K562 (cell line): ENCODE results near the gene COL6A2. TPM values are rescaled to one million over a fixed set of nuclear protein-coding genes. Genes with fewer than 3 reads are reported as not detected.

Experiments
- BRF1 ChIP-seq: IDR thresholded peaks from 3 replicates; pipeline ENCODE4 v1.6.1; 2011; ENCODE audit warnings: borderline replicate concordance, mild to moderate bottlenecking; ENCODE audit not compliant: insufficient read length; ENCODE audit errors: extremely low read depth
- FOXA1 ChIP-seq: fragments of 450-650 bp; IDR thresholded peaks from 2 replicates; pipeline ENCODE4 v1.6.1; 2016; ENCODE audit warnings: mild to moderate bottlenecking, borderline replicate concordance
- MECOM ChIP-seq: fragments of 250-450 bp; sonication (Bioruptor Pico); IDR thresholded peaks from 2 replicates; pipeline ENCODE4 v1.8.0; 2022; ENCODE audit warnings: inconsistent platforms
- POLR3G ChIP-seq: IDR thresholded peaks from 2 replicates; pipeline ENCODE4 v1.6.1; 2011; ENCODE audit not compliant: insufficient read length, insufficient replicate concordance; ENCODE audit errors: extremely low read depth
- PTBP1 ChIP-seq: fragments of 200-400 bp; formaldehyde crosslinking; IDR thresholded peaks from 2 replicates; pipeline ENCODE4 v1.6.1; 2017; ENCODE audit warnings: low read depth, low read length
- RBM22 ChIP-seq: fragments of 200-400 bp; formaldehyde crosslinking; IDR thresholded peaks from 2 replicates; pipeline ENCODE4 v1.6.1; 2018; ENCODE audit warnings: low read length, low read depth; ENCODE audit not compliant: poor library complexity, severe bottlenecking
- ZBTB40 ChIP-seq, 2 experiments: fragments of 450-650 bp in 1 of 2; sonication (generic) in 1 of 2; formaldehyde crosslinking in 1 of 2; IDR thresholded peaks; 2 replicates each; pipeline versions ENCODE4 v1.7.1 to v1.9.0; 2016 to 2022; ENCODE audit warnings: inconsistent platforms in 1 of 2, mild to moderate bottlenecking in 1 of 2, missing genetic modification reagents in 1 of 2
- polyA plus RNA-seq, 8 experiments: library from polyadenylated mRNA; depleted of rRNA in 4 of 8; stranded (reverse) in 5 of 8; unstranded in 3 of 8; fragments of >200 nt; fragmentation: Nextera tagmentation in 2 of 8; fragmentation: Illumina TruSeq in 1 of 8; extraction: Ambion mirVana in 2 of 8; extraction: Trizol in 1 of 8; gene quantifications; 2 replicates each; pipeline versions ENCODE4 v1.2.1 to v1.2.3, GENCODE V29; 2011 to 2014; ENCODE audit warnings: inconsistent platforms in 1 of 8, missing spikeins in 1 of 8
- total RNA-seq, 7 experiments: library from RNA; depleted of rRNA in 6 of 7; stranded (reverse); fragments of >200 nt in 6 of 7; fragmentation: Illumina TruSeq in 2 of 7; extraction: Trizol in 2 of 7; gene quantifications; 2 replicates each; pipeline versions ENCODE4 v1.2.1 to v1.2.3, GENCODE V29; 2011 to 2021; ENCODE audit warnings: low replicate concordance in 1 of 7

Gene COL6A2
- total and polyA plus RNA-seq, 9 of the 15 experiments (the other 6 are each of a cell fraction or from before 2014, with no cell fraction given): 0.07 to 1.1 (median 0.24) TPM; not detected in 3

GRCh38 chr21:46116776-46117585 is 19.1 kb downstream of the COL6A2 start (continued):
- TF ChIP-seq FOXA1: no peak
- TF ChIP-seq MECOM (CRISPR knock-in tag): no peak
- no peak for TF ChIP-seq POLR3G
- TF ChIP-seq RBM22: no peak
- no peak for TF ChIP-seq PTBP1
- no peak for TF ChIP-seq ZBTB40 (IDR thresholded peaks at IDR 0.05)
- TF ChIP-seq ZBTB40 (CRISPR knock-in tag; IDR thresholded peaks at IDR 0.05): no peak
- no peak for TF ChIP-seq BRF1
